Tongue (tissue), 2 donors: ENCODE data around the gene CD200R1L. TPM values are rescaled to one million over a fixed set of nuclear protein-coding genes. Genes with fewer than 3 reads are reported as not detected.
"Not testable (repeated sequence)": the region's sequence is repeated elsewhere in the genome, so short reads cannot be mapped to it uniquely, and the experiment has no call there.

ENCODE experiments used
- DNase-seq: peaks from one replicate; pipeline ENCODE4 v3.0.0-alpha.2; 2015
- total RNA-seq: library from RNA; depleted of rRNA; stranded (reverse); fragments of >200 nt; gene quantifications from one replicate; pipeline ENCODE4 v1.2.3, GENCODE V29; 2014

CD200R1L gene, protein sequence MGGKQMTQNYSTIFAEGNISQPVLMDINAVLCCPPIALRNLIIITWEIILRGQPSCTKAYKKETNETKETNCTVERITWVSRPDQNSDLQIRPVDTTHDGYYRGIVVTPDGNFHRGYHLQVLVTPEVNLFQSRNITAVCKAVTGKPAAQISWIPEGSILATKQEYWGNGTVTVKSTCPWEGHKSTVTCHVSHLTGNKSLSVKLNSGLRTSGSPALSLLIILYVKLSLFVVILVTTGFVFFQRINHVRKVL
- total RNA-seq = not detected

DNA sequence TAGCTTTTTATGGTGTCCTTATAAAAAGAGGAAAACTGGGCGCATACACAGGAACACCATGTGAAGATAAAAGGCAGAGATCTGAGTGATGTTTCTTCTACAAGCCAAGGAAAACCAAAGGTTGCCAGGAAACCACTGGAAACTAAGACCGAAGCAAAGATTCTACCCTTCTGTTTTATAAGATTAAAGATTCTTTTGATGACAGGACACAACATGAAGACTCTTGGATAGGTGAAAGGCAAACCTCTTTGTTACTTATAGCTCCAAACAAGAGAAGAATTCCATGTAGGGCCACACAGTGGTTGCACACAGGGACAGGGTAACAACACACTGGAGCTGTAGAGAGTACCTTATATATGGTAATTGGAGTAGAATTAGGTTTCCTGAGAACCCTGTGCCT lies at the start of gene CD200R1L:
TSS of gene CD200R1L (minus strand) at position 101 of the 400 bp plus-strand sequence. CDS start 17,497 bp downstream, outside the sequence.
- DNase-seq = no peak

DNA sequence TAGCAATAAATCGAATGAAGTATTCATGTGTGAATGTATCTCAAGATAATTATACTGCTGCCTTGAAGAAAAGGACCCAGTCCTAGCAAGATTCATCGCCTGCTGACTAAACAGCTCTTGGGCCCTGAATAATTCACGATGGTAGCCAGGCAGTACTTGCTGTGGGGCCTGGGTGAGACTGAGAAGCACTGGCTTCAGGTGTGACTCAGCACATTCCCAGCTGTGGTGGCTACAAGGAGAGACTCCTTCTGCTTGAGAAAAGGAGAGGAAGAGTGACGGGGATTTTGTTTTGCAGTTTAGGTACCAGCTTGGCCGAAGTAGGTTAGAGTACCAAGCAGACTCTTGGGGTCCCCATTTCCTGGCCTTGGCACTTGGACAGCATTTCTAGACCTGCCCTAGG lies 47.6 kb upstream of the CD200R1L start:
- DNase-seq = no peak

DNA sequence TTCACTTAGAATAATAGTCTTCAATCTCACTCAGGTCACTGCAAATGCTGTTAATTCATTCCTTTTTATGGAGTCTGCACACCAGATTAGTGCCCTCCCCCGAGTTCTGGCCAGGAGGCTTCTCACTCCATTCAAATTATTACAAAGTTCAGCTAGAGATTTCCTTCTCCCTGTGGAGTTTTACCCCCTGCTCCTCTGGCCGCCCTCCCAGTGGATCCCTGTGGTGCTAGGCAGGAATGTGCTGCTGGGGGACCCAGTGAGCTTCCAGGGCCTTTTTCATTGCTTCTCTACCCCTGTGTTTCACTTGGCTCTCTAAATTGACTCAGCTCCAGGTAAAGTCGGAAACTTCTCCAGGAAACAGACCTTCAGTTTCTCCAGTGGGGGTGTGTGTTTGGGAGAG lies 42.7 kb upstream of the CD200R1L start:
- DNase-seq = no peak

DNA sequence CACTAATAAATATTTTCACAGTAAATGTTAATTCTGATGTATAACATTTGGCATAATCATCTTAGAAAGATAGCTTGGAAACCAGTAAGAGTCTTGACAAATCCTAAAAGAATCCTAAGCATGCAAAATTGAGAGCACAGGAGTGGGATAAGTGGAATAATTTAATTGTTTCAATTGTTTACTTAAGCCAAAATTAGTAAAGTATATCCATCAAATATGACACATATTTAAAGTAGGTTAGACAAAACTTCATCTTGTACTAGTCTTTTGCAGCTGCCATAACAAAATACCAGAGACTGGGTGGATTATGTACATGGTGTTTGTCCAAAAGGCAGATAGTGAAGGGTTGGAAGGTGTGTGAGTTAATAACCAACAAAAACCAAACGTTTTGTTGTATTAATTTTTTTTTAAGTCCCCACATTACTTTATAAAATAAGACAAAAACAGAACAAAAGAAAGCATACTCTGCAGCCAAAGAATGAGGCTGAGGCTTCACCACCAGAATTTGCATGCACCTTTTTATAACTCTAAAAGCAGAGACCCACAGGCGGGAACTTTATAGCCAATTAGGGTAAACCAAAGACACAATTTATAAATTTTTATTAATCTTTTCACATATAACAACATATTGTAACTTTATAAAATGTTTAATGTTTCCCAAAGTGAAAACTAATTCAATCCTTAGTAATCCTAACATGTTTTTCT lies 41.9 kb upstream of the CD200R1L start:
- no peak for DNase-seq

DNA sequence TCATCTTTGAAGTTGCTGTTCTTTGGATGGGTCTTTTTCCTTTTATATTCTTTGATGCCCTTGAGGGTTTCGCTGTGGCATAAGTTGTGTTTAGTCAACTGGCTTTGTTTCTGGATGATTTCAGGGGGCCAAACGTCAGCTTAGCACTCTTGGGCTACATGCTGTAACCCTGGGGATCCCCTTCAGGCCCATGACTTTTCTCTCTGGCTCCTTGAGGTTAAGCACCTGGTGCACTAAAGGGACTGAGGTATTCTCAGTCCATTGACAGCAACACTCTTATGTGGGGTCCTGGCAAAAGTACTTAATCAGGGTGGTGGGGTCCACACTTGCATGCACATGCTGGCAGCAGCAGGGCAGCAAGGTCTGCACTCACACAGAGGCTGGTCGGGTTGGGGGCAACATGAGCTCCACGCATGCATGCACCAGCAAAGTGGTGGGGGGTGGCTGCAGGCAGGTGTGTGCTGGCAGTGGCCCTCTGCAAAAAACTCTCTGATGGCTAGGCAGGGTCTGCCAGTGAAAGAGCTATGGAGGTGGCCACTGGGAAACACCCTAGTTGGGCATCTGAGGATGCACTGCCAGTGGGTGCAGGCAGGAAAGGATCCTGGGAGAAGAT lies 38.1 kb upstream of the CD200R1L start:
- DNase-seq = no peak

DNA sequence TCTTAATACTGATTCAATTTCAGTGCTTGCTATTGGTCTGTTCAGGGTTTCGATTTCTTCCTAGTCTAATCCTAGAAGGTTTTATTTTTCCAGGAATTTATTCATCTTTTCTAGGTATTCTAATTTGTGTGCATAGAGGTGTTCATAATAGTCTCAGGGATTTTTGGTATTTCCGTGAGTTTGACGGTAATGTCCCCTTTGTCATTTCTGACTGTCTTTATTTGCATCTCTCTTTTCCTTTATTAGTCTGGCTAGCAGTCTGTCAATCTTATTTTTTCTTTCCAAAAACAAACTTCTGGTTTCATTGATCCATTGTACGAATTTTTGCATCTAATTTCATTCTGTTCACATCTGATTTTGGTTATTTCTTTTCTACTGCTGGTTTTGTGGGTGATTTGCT lies 35.2 kb upstream of the CD200R1L start:
- DNase-seq = no peak

DNA sequence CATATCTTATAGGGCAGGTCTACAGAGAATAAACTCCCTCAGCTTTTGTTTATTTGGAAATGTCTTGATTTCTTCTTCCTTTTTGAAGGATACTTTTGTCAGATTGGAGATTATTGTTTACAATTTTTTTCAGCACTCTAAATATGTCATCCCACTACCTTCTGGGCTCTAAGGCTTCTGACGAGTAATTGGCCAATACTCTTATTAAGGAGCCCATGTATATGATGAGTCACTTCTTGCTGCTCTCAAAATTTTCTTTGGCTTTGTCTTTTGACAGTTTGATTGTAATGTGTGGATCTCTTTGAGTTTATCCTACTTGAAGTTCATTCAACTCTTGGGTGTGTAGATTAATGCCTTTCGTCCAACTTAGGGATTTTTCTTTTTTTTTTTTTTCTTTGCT lies 28.9 kb upstream of the CD200R1L start:
- DNase-seq = no peak

DNA sequence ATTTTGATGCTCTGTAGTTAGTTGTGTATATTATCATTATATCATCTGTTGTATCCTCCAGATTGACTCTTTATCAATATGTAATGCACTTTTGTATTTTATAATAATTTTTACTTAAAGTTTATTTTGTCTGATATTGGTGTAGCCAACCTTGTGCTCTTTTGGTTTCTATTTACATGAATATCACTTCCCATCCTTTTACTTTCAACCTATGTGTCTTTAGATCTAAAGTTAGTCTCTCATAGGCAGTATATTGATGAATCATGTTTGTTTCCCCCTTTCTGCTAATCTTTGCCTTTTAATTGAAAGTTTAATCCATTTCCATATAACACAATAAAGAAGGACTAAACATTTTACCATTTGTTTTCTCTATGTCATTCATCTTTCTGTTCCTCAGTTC lies 28.1 kb upstream of the CD200R1L start:
- DNase-seq = no peak

DNA sequence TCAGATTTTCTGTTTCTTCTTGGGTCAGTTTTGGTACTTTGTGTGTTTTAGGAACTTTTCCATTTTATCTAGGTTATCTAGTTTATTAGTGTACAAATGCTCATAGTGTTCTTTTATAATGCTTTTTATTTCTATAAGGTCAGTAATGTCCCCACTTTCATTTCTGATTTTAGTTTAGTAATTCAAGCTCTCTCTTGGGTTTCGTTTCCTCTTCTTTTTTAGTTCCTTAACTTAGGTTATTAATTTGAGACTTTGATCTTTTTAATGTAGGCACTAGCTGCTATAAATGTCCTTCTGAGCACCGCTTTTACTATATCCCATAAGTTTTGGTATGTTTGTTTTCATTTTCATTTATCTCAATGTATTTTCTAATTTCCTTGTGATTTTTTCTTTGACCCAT lies 27.0 kb upstream of the CD200R1L start:
- no peak for DNase-seq

DNA sequence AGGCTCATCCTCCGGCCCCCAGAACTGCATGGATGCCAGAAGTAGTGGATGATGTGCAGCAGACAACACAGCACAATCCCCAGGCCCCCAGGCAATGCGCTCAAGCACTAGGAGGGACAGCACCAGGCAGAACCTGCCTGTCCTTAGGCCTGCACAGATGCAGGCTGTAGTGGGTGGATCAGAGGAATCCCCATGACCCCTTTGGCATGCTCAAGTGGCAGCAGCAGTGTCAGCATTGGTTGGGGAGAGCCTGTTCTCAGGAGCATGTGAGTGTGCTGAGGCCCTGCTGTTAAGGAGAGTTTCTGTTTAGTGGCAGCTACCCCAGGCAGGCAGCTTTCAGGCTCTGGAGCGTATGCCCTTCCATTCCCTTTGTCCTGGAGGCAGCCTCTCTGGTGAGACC lies 25.1 kb upstream of the CD200R1L start:
- DNase-seq = no peak

DNA sequence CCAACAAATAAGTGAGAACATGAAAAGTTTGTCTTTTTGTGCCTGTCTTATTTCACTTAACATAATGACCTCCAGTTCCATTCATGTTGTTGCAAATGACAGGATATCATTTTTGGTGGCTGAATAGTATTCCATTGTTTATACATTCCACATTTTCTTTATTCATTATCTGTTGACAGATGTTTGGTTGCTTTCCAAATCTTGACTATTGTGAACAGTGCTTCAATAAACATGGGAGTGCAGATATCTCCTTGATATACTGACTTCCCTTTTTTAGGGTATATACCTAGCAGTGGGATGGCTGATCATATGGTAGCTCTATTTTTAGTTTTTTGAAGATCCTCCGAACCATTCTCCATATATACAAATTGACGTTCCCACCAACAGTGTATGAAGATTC lies 19.1 kb upstream of the CD200R1L start:
- no peak for DNase-seq

DNA sequence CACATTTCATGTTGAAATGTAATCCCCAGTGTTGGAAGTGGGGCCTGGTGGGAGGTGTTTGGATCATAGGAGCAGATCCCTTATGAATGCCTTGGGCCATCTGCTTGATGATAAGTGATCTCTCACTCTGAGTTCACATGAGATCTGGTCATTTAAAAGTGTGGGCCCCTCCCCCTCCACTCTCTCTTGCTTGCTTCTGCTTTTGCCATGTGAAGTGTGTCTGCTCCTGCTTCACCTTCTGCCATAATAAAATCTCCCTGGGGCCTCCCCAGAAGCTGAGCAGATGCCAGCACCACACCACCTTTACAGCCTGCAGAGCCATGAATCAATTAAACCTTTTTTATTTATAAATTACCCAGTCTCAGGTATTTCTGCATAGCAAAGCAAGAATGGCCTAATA lies 14.2 kb upstream of the CD200R1L start:
- no peak for DNase-seq

DNA sequence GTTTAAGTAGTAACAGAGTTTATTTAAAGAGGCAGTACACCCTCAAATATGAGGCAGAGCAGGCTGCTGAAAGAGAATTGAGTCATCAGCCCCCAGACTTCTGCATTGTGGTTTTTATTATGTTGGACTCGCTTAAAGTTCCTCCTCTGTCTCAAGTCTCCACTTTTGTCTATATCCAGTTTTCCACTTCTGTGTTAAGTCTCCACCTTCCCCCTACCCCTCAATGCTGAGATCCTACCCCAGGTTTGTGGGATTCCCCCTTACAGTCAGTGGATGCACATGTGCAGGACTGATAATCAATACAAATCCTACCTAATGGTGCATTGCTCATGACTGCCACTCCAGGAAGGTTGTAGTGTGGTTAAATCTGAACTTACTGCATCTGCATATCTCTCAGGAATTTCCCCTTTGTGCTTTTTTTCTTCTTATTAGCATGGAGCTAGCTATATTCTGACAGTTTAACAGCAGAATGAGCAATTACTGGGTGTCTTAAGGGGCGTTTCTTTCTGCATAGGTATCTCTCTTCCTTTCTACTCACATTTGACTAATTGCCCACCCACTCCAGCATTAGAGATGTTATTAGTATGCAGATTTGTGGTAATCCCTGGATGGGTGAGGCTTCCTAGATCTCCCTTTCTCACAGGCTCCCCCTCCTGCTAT lies 11.9 kb upstream of the CD200R1L start:
- no peak for DNase-seq

DNA sequence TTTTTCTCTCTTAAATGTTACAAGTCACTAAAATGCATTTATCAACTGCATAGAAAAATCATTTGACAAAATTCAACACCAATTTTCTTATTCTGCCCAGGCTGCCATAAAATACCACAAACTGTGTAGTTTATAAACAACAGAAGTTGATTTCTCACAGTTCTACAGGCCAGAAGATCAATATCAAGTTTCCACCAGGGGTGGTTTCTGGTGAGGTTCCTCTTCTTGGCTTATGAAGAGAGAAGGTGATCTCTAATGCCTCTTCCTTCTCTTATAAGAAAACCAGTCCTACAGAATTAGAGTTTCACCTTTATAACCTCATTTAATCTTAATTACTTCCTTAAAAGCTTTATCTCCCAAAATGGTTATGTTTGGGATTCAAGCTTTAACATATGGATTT lies 10.9 kb upstream of the CD200R1L start:
- no peak for DNase-seq

DNA sequence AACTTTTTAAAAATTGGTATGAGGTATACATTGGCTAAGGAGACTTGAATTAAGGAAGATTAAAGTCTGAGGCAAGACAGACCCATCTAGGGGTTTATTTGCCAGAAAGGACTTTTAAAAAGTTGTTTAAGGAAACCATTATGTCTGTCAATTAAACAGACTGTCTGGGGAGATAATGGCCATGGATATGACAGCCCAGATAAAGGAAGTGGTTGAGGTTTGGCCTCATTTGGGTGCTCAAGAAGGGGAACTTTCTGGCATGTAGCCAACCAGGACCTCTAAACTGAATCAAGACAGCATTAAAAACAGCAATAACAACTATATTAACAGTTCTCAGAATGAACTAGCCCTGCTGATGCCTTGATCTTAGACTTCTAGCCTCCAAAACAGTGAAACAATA lies 9.9 kb upstream of the CD200R1L start:
- no peak for DNase-seq

DNA sequence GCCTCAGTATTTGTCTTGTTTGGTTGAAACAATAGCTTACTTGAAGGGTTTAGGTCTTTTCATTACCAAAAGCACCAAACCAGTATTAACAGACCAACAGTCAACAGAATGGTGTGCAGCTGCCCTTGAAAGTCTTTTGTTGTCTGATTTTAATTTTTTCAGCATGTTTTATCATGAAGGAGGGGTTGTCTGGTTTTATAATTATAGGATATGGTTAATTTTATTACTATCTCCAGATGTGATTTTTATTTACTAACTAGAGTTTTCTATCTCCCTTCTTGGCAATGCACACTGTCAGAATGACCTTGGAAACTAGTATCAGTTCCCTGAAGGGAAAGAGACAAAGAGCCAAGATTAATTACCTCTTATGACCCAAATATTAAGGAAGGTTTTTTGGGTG lies 9.2 kb upstream of the CD200R1L start:
- no peak for DNase-seq

DNA sequence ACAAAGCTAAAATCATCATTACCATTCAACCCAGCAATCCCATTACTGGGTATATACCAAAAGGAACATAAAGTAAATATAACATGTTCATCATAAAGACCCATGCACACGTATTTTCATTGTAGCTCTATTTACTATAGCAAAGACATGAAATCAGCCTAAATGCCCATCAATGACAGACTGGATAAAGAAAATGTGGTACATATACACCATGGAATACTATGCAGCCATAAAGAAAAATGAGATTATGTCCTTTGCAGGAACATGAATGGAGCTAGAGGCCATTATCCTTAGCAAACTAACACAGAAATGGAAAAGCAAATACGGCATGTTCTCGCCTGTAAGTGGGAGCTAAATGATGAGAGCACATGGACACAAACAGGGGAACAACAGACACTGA lies 8.4 kb upstream of the CD200R1L start:
- not testable (repeated sequence) for DNase-seq

DNA sequence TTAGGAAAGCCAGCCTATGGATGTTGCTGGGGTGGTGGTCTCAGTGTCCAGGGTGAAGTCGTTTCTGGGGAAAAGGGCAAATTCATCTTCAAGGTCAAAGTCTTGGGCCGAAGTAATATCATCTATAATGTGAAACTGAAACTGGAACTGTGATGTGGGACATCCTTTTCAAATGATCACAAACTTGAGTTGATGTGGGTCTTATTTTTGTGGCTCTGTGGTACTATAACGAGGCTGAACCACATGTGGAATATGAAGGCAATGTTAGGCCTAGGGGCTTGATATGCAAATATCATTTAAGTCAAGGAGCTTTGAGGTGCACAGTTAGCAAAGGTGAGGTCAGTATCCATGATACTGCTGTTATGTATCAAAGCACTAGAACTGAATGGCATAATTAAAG lies 1.5 kb upstream of the CD200R1L start:
- DNase-seq = no peak

DNA sequence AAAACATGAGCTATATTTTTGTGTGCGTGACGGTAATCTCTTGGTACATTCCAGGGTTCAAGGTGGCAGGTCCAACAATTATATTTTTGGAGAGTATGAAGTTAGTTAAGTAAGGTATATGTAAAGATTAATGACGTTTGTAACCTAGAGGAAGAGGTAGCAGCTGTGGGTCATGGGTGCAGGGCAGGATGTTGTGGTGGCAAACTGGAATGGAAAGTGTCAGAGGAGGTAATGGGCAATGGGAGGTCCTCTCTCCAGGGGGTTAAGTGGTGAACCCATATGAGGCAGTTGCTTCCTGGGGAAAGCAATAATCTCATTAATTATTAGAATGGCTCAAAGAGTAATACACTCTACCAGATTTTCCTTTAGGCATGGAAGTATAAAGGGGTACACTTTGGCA lies 1.0 kb upstream of the CD200R1L start:
- no peak for DNase-seq

DNA sequence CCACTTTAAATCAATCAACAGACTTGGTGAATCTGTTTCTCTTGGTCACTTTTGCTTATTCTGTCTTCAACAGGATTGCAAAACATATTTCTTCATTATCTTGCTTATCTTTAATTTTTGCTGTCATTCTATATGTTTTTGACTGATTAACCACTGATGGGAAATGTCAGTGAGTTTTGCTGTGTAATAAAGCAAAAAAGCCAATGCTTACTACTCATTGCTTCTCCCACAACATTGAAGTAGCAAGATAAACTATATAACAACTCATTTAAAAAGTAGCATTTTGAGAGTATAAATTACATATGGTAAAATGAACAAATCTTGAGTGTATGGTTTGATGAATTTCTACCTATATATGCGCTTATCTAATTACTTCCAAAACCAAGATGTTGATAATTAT lies 892 bp downstream of the CD200R1L start:
- DNase-seq = no peak

DNA sequence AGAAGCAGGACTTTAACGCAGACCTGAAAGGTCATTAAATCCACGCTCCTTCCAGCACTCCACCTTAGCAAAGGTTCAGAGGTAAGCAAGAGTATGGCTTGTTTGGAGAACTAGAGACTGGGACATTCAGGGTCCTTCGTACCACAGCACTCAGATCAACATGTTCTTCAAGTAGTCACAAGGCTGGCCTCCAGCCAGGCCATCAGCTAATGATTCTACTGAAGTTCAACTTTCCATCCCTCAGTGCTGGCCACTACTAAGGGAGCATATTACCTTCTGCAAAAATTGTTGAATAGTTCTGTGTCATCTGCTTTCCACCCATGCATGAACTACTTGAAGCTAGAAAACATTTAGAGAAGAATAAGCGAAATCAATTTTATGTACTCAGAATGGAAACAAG lies 17.6 kb downstream of the CD200R1L start:
- no peak for DNase-seq

DNA sequence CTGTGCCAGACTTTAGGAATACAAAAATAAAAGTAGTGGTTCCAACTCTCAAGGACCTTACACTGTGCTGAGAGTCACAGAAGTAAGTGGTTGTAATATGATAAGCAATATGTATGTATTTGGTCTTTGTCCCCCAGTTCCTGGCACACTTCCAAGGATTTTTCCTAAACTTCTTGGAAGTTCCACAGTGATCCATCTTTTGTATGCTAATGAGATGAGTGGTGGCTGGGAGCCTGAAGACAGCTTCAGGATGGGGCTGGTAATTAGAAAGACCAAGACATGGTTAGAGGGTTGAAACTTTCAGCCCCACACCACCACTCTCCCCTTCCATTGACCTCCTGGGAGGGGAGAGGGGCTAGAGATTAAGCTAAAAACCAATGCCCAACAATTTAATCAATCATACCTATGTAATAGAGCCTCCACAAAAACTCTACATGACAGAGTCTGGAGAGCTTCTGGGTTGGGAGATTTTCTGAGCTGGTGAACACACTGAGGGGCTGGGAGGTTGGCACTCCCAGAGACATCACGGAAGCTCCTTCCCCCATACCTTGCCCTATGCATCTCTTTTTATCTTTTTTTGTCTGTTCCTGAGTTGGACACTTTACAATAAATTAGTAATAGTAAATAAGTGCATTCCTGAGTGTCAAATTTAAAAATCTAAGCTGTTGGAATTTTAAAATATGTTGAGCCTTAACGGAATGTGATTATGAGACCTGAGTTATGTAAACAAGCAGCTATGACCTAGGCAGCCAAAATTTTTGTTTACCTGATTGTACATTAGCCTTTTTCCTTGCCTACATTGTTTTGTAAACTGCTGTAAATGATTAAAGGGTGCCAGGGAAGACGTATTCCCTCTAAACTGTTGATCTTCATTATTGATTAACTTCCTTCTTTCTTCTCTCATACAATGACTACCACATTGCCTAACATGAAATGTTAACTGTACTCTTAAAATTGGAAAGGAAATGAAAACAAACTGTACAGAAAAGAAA lies 24.3 kb downstream of the CD200R1L start:
- peak; percentile 8 for DNase-seq
